HG03025 (cell line): Measurements from ENCODE around the gene CEP128.

Experiments
- ATAC-seq: cut with Tn5 transposase; IDR thresholded peaks from one replicate; pipeline ENCODE4 v1.9.1; 2021; ENCODE audit warnings: mild to moderate bottlenecking, moderate library complexity; ENCODE audit not compliant: unreplicated experiment, low FRiP score

CEP128 gene

DNA sequence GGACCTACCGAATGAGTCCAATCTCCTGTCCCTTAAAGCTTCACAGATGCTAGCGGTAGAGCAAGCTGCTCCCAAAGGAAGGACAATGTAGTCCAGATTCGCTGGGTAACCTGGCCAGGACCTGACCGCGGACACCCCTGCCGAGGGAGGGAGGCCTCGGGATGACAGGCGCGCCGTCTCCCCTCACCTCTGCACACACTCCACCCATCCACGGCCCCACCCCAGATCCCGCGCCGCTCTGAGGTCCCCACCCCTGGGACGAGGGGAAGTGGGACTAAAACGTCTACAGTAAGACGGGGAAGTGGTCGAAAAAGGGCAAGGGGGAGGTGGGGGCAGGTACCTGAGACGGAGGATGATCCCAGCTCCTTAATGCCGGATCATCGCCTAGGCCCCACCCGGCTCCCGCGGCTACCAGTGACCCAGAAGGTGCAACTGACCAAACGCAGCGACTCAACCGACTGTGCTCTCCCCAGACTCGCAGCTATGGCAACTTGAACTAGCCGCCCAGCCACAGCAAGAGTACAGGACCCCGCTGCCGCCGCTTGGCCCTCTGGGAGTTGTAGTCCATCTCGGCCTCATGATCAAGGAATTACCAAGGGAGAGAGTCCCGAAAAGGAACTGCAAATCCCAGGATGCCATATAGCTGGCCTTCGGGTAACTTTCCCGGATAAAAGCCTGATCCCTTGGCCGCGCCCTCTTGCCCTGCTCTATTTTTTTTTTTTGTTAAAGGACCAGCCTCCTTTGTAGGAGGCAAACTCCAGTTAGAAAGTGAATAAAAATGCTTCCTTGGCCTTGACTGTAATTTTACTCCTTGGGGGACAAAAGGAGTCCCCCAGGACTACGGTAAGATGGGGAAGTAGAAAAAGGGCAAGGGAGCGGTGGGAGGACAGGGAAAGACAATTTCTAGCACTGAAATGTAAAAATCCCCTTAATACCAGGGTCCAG, at the start of gene CEP128:
CEP128 (minus strand) TSS at position 498 of the 945 bp plus-strand sequence.
- ATAC-seq = peak; percentile 99

DNA sequence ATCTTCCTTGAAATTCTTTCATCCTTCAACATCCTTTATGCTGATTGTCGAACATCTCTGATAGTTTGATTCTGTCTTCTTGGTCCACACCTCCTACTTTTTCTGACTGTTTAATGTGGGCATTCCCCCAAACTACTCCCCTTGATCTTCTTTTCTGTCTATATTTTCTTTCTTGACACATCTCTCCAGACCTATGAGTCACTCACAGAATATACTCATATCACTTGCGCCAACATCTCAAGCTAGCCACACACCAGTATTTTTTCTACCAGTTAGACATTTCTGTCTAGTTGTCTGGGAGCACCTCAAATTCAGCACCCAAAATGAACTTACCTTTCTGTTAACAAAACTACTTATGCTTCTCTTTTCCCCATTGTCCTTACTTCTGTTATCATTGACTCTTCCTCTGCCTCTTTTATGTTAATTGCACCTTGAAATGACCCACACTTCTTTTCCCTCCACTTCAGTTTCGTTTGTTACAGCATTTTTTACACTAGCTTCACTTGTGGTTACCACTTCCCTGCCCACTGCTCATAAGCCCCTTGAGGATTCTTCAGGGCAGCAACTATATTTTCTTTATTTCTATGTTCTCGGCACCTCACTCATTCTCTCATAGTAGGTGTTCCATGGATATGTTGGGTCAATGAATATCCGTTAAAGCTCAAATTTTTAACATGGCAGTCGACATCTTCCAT, 47.3 kb upstream of the CEP128 start:
- ATAC-seq = no peak

DNA sequence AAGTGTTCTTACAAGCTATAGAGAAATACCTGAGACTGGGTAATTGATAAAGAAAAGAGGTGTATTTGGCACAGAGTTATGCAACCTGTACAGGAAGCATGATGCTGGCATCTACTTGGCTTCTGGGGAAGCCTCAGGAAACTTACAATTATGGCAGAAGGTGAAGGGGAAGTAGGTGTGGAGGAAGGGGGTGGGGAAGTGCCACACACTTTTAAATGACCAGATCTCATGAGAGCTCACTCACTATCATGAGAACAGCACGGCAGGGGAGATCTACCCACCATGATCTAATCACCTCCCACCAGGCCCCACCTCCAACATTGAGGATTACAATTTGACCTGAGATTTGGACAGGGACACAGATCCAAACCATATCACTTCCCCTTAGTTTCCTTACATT, 46.7 kb upstream of the CEP128 start:
- no peak for ATAC-seq

- no peak for ATAC-seq
These were observed 45.9 kb upstream of the CEP128 start for GRCh38 chr14:80987235-80988032.

DNA sequence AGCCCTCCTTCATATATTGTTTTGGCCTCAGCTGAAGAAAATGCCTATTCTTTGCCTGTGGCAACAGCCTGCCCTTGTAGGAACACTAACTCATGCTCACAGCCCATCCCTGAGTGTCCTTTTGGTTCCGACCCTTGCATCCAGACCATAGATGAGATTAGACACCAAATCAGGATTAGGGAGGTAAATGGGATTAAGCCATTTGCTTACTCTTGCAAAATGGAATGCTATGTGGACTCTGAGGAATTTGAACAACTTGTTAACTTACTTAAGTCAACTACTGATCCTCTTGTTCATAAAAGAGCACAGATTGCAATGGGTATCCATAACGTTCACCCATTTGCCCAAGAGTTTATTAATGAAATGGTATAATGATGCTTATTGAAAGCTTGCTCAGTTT, 41.2 kb upstream of the CEP128 start:
- ATAC-seq = no peak

- no peak for ATAC-seq
These were observed 40.1 kb upstream of the CEP128 start for GRCh38 chr14:80981673-80982072.

DNA sequence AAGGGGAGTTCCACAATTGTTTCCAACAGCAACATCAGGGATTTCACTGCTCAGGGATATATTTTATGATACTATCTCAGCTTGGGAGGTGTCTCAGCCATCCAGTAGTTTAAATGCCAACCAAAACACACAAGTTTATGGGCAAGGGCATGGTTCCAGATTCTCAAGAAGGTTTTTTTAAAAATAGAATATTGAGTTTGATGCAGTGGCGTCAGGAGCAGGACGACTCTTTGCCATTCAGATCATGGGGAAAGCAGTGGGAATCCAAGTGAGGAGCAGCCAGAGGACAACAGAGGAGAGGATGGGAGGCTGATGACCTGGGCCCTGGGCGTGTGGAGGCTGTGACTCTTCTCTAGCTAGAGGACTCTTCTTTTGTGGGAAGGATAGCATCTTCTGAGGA, 39.6 kb upstream of the CEP128 start:
- ATAC-seq = no peak

DNA sequence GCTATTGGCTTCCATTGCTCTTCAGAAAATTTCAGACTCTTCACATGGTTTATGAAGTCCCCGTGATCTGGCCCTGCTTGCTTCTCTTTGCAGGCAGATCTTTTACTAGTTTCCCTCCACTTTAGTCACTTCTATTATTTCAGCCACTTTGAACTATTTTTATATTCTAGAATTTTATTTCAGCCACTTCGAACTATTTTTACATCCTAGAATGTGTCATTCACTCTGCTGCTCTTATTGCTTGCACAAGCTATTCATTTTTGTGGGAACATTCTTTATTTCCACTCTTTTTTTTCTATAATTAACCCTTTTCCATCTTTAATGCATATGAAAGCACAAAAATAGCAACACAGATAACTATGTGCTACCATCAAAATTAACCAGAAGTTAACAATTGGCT, 38.4 kb upstream of the CEP128 start:
- no peak for ATAC-seq

DNA sequence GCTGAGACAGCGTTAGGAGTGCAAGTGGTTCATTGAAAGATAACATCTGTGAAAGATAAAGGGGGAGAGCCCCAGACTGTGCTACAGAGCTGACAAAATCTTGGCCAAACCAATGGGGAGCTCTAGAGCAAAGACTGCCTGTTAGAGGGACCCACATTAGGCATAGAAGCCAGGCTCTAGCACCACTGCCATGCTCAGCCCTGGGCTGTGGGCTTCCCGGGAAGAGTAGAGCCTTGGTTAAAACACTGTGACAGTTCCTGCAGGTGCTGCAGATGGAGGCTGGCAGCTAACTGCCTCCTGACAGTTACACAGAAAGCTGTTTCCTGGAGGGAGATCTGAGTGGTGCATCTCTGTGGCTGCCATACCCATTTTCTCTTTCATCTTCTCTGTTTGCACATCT, 36.9 kb upstream of the CEP128 start:
- ATAC-seq = no peak

DNA sequence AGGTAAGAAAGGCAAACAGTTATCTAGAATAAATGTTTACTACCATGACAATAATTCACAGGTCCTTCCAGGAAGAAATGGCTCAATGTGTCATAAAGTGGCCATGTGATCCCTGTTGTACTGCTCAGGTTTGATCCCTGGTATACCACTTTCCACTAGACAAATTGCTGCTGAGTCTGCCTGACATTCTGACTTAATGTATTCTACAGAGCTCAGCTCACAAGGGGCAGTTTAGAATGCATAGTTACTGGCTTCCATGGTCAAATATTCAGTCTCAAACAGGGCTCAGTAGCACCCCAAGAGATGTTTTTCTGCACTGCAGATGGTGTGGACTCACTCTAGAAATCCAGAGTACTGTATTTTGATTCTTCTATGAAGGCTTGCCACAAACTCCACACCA, 35.7 kb upstream of the CEP128 start:
- ATAC-seq = peak; percentile 57

DNA sequence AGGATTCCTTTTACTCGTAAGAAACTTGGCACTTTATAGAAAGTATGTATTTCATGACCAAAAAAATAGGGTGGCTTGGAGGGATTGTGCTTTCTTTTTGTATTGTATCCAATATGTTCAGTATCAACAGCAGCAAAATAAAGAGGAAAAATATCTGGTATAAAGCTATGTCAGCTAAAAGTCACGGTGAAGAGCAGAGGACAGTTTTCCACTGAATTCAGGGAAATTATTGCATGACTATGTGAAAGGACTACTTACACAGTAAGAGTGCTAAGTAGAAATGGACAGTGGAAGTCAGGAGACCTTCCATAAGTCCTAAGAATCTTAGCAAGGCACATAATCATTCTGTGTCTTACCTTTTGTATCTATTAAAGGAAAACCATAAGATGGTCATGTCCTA, 33.1 kb upstream of the CEP128 start:
- ATAC-seq = no peak

DNA sequence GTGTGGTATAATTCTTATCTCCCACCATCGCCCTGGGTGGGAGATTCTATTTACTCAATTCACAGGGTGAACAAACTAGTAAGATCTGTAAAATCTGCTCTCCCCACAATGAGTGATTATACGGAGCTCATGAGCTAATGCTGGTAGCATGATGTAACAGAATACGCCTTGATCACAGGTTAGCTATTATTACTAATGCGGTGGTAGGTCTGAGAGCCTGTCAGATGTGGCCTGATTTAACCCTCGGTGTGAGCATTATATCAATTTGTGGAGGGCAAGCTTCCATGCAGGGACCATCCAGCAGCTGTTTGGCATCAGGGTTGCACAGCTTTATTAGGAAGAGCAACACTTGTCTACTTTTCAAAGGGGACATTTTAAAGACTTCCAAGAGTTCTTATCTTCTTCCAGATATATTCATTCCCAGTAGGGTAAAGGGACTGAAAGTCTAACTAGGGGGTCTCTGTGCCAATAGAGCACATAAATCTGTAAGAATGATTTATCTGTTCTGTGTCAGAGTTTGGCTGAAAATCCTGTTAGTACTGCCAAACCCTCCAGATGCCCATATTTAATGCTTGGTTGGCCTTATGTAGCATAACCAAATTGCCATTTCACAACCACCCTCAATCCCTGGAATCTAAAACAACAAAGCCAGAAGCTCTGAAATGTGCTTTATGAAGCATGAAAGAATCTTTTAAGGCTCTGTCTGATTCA, 32.5 kb upstream of the CEP128 start:
- no peak for ATAC-seq

GRCh38 chr14:80965037-80965436, 23.5 kb upstream of the CEP128 start:
- ATAC-seq = no peak

DNA sequence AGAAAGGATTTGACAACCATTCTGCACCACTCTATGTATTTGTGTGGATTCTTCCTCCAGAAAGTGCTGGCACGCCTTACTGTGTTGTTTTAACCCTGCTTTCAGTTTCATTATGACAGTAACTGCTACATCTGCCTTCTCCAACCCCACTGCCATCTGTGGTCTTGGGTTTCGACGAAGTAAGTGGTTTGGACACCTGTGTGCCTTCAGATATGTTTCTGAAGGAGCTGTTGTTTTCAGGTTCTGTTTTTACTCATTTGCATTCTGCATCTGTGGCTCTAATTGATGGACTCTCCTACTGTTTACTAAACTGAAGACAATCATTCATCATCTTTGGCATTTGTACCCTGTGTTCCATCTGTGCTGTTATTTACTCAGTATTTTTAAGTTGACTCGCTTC, 18.0 kb upstream of the CEP128 start:
- ATAC-seq = peak; percentile 98

GRCh38 chr14:80958939-80959338, 17.4 kb upstream of the CEP128 start:
- ATAC-seq = no peak

DNA sequence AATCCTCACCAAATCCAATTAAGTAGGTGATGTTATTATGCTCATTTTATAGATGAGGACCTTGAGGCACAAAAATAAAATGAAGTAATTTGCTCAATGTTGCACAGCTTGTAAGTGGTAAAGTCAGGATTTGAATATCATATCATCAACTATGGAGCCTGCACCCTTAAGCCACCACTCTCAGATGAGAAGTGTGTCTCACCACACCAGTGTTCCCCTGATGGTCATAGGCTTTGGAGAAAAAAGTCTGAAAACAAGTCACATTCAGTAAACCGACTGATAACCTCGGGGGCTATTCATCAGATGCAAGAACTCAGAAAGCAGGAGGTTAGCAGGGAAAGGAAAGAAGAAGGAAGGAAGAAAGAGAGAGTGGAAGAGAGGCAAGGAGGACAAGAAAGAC, 16.7 kb upstream of the CEP128 start:
- ATAC-seq = no peak

- ATAC-seq = no peak
These were observed 16.1 kb upstream of the CEP128 start for GRCh38 chr14:80957613-80958012.

DNA sequence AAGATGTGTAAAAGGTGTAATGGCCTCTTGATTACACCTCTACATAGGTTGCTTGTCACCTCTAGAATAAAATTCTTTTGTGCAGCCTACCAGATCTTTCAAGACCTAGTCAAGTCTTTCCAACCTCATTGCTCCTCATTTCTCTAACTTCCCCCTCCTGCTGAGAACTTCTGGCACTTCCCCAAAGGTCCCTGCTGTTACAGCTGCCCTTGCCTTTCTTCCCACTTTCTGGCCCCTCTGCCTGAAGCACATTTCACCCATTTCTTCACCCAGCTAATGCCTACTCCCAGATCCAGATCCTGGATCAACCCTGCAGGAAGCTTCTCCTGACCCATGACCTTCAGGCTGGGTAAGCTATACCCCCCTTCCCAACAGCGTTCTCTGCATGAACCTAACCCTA, 15.4 kb upstream of the CEP128 start:
- no peak for ATAC-seq

GRCh38 chr14:80956102-80956501, 14.6 kb upstream of the CEP128 start:
- ATAC-seq = no peak

GRCh38 chr14:80955416-80955941, 13.9 kb upstream of the CEP128 start, which contains the start of gene TSHR:
Gene TSHR, plus strand, starts transcription at chr14:80955621. Its CDS starts 60 bp downstream, at chr14:80955681.
- no peak for ATAC-seq
